HG03103 (cell line): ENCODE measurements around the gene KRT7.

Experiments
- ATAC-seq: cut with Tn5 transposase; IDR thresholded peaks from one replicate; pipeline ENCODE4 v1.9.1; 2021; ENCODE audit warnings: low read depth; ENCODE audit not compliant: unreplicated experiment

KRT7 gene

GRCh38 chr12:52232674-52233461 lies at the start of gene KRT7:
KRT7 (plus strand) TSS chr12:52233243; CDS start chr12:52233297, 54 bp downstream.
- ATAC-seq, result no peak

GRCh38 chr12:52183544-52183910 lies 49.5 kb upstream of the KRT7 start:
- no peak for ATAC-seq

- no peak for ATAC-seq
Measured at GRCh38 chr12:52183971-52184370, 49.1 kb upstream of the KRT7 start.

GRCh38 chr12:52184813-52185212 lies 48.2 kb upstream of the KRT7 start:
- no peak for ATAC-seq

- ATAC-seq, result no peak
Measured at GRCh38 chr12:52185400-52185967, 47.6 kb upstream of the KRT7 start.

GRCh38 chr12:52186118-52186840 lies 46.8 kb upstream of the KRT7 start:
- no peak for ATAC-seq

- no peak for ATAC-seq
Measured at GRCh38 chr12:52187206-52187605, 45.8 kb upstream of the KRT7 start.

GRCh38 chr12:52187640-52188039 lies 45.4 kb upstream of the KRT7 start:
- no peak for ATAC-seq

- ATAC-seq, result no peak
Measured at GRCh38 chr12:52188658-52189057, 44.4 kb upstream of the KRT7 start.

- no peak for ATAC-seq
Measured at GRCh38 chr12:52189376-52190174, 43.5 kb upstream of the KRT7 start.

GRCh38 chr12:52190860-52191729 lies 41.9 kb upstream of the KRT7 start:
- no peak for ATAC-seq

GRCh38 chr12:52191841-52192791 lies 40.9 kb upstream of the KRT7 start, which contains the start of gene KRT80:
KRT80 (minus strand) TSS chr12:52192014; CDS start chr12:52191902, 112 bp downstream.
- ATAC-seq, result no peak

- no peak for ATAC-seq
Measured at GRCh38 chr12:52193532-52193931, 39.5 kb upstream of the KRT7 start.

- no peak for ATAC-seq
Measured at GRCh38 chr12:52193991-52194390, 39.1 kb upstream of the KRT7 start.

GRCh38 chr12:52195065-52195730 lies 37.8 kb upstream of the KRT7 start:
- no peak for ATAC-seq

- ATAC-seq, result no peak
Measured at GRCh38 chr12:52197371-52198231, 35.4 kb upstream of the KRT7 start.
